IMR-90 (cell line): ENCODE data around the gene CEP55. TPM values are rescaled to one million over a fixed set of nuclear protein-coding genes. Genes with fewer than 3 reads are reported as not detected.

Experiments
- ATAC-seq: fragments of 200-7000 bp; cut with Tn5 transposase; 2 replicates; pipeline ENCODE4 v1.9.1; 2020; ENCODE audit warnings: low read depth, mild to moderate bottlenecking, moderate library complexity
- BruUV-seq: library from RNA; stranded (reverse); fragments of 400-500 nt; replicated peaks from 2 replicates; lab custom pipeline; 2021; lab: Mats Ljungman, UMichigan
- CTCF ChIA-PET: fragments of 300-600 bp; formaldehyde crosslinking; extraction: SDS; loops from one replicate; lab custom pipeline; 2021; ENCODE audit warnings: antibody characterized with exemption; lab: Yijun Ruan, JAX
- POLR2A ChIA-PET: fragments of 300-600 bp; sonication (Branson Sonifier 250); formaldehyde crosslinking; loops from one replicate; lab custom pipeline; 2022; ENCODE audit warnings: antibody characterized with exemption; ENCODE audit not compliant: unreplicated experiment; lab: Charles Lee
- DNase-seq: peaks from one replicate; pipeline ENCODE4 v3.0.0; 2013
- H2AFZ ChIP-seq: replicated peaks from 2 replicates; pipeline ENCODE3; 2013; ENCODE audit warnings: low read length, mild to moderate bottlenecking; ENCODE audit not compliant: poor library complexity
- H2AK5ac ChIP-seq: 2 replicates; pipeline ENCODE4 v1.6.1; 2013; ENCODE audit warnings: low read depth, low read length, inconsistent platforms
- H2AK9ac ChIP-seq: replicated peaks from 2 replicates; pipeline ENCODE3; 2013; ENCODE audit warnings: mild to moderate bottlenecking, low read depth, low read length, moderate library complexity; ENCODE audit not compliant: poor library complexity
- H2BK120ac ChIP-seq: 2 replicates; pipeline ENCODE4 v1.6.1; 2013; ENCODE audit warnings: low read depth, low read length, inconsistent platforms
- H2BK15ac ChIP-seq: 3 replicates; pipeline ENCODE4 v1.6.1; 2013; ENCODE audit warnings: low read depth, low read length, inconsistent platforms
- H2BK20ac ChIP-seq: 2 replicates; pipeline ENCODE4 v1.6.1; 2013; ENCODE audit warnings: low read depth, mild to moderate bottlenecking, inconsistent platforms, low read length, moderate library complexity
- H2BK5ac ChIP-seq: 2 replicates; pipeline ENCODE4 v1.6.1; 2013; ENCODE audit warnings: mild to moderate bottlenecking, low read depth, low read length, inconsistent platforms; ENCODE audit not compliant: poor library complexity, severe bottlenecking
- H3K14ac ChIP-seq: replicated peaks from 2 replicates; pipeline ENCODE4 v1.6.1; 2013; ENCODE audit warnings: low read depth, low read length, inconsistent platforms
- H3K18ac ChIP-seq: 2 replicates; pipeline ENCODE4 v1.6.1; 2013; ENCODE audit warnings: low read depth, low read length, control low read depth
- H3K23ac ChIP-seq: 2 replicates; pipeline ENCODE4 v1.6.1; 2013; ENCODE audit warnings: low read depth, low read length, inconsistent platforms
- H3K27ac ChIP-seq: 2 replicates; pipeline ENCODE4 v1.5.1; 2013; ENCODE audit warnings: mild to moderate bottlenecking, control low read depth, low read length; ENCODE audit not compliant: insufficient read depth
- H3K27me3 ChIP-seq: 2 replicates; pipeline ENCODE4 v1.6.1; 2013; ENCODE audit warnings: low read length; ENCODE audit not compliant: control insufficient read depth, insufficient read depth
- H3K36me3 ChIP-seq: 2 replicates; pipeline ENCODE4 v1.6.1; 2013; ENCODE audit warnings: low read length, mixed read lengths; ENCODE audit not compliant: control insufficient read depth, insufficient read depth
- H3K4ac ChIP-seq: 2 replicates; pipeline ENCODE4 v1.6.1; 2013; ENCODE audit warnings: low read depth, low read length, inconsistent platforms
- H3K4me1 ChIP-seq: 2 replicates; pipeline ENCODE4 v1.6.1; 2013; ENCODE audit warnings: low read length, mixed read lengths; ENCODE audit not compliant: control insufficient read depth, insufficient read depth
- H3K4me2 ChIP-seq: 2 replicates; pipeline ENCODE4 v1.6.1; 2013; ENCODE audit warnings: low read depth, mild to moderate bottlenecking, control low read depth, low read length, moderate library complexity
- H3K4me3 ChIP-seq: 2 replicates; pipeline ENCODE4 v1.5.1; 2013; ENCODE audit warnings: low read depth, mild to moderate bottlenecking, control low read depth, low read length, moderate library complexity; ENCODE audit not compliant: insufficient read depth
- H3K56ac ChIP-seq: 2 replicates; pipeline ENCODE4 v1.6.1; 2013; ENCODE audit warnings: low read length, inconsistent platforms; ENCODE audit not compliant: insufficient read depth; ENCODE audit errors: extremely low read depth
- H3K79me1 ChIP-seq, 2 experiments: 2 replicates each; pipeline ENCODE4 v1.6.1; 2013; ENCODE audit warnings: low read length in 2 of 2, inconsistent platforms in 1 of 2, low read depth in 1 of 2
- H3K9ac ChIP-seq: 2 replicates; pipeline ENCODE4 v1.6.1; 2013; ENCODE audit warnings: low read depth, low read length, control low read depth
- H3K9me1 ChIP-seq: 2 replicates; pipeline ENCODE4 v1.6.1; 2013; ENCODE audit warnings: low read length, inconsistent platforms; ENCODE audit not compliant: insufficient read depth
- H3K9me3 ChIP-seq: 2 replicates; pipeline ENCODE4 v1.6.1; 2013; ENCODE audit warnings: low read length; ENCODE audit not compliant: control insufficient read depth, insufficient read depth
- H4K20me1 ChIP-seq: 2 replicates; pipeline ENCODE4 v1.6.1; 2013; ENCODE audit warnings: low read length, inconsistent platforms; ENCODE audit not compliant: insufficient read depth
- H4K5ac ChIP-seq: 2 replicates; pipeline ENCODE4 v1.6.1; 2013; ENCODE audit warnings: mild to moderate bottlenecking, low read depth, low read length, control low read depth
- H4K8ac ChIP-seq, 2 experiments: 2 replicates each; pipeline ENCODE4 v1.6.1; 2013; ENCODE audit warnings: low read depth in 2 of 2, low read length in 2 of 2, control low read depth in 1 of 2, inconsistent platforms in 1 of 2
- H4K91ac ChIP-seq: 2 replicates; pipeline ENCODE4 v1.6.1; 2013; ENCODE audit warnings: low read depth, low read length, inconsistent platforms; ENCODE audit not compliant: insufficient read depth
- CEBPB ChIP-seq: IDR thresholded peaks from 2 replicates; pipeline ENCODE4 v1.6.1; 2012; ENCODE audit warnings: low read depth, low read length, improper control_type of control experiment
- FOS ChIP-seq: fragments of 150-350 bp; IDR thresholded peaks from 2 replicates; pipeline ENCODE4 v1.6.1; 2016; ENCODE audit warnings: low read depth, low read length
- WGBS, 2 experiments: methylation state at CpG; one replicate each; pipeline versions ENCODE4 v1.1.5 to v1.1.7; 2013; ENCODE audit warnings: missing lambda C conversion rate in 2 of 2; ENCODE audit not compliant: insufficient read length in 1 of 2; ENCODE audit errors: extremely low coverage in 2 of 2; 5-methylcytosine and 5-hydroxymethylcytosine counted together
- dilution Hi-C: fragments of 300-500 bp; cut with HindIII; formaldehyde crosslinking; loops from one replicate; pipeline ENCODE4 v1.14.3; 2018; ENCODE audit warnings: low sequenced_read_pairs; ENCODE audit not compliant: unreplicated experiment
- in situ Hi-C: fragments of 300-500 bp; cut with MboI; formaldehyde crosslinking; loops from 3 replicates; pipeline ENCODE4 v1.14.3; 2019; ENCODE audit warnings: low sequenced_read_pairs, inconsistent platforms, mixed read lengths
- intact Hi-C: fragments of 100-400 bp; cut with micrococcal nuclease; formaldehyde crosslinking; loops from 2 replicates; pipeline ENCODE4 v1.10.0; 2022
- polyA plus RNA-seq, 3 experiments: library from polyadenylated mRNA; depleted of rRNA; stranded (reverse); fragments of >200 nt; gene quantifications; 2 replicates each; pipeline ENCODE4 v1.2.3, GENCODE V29; 2012; ENCODE audit warnings: low replicate concordance in 1 of 3
- total RNA-seq: library from RNA; depleted of rRNA; stranded (reverse); fragments of >200 nt; gene quantifications from 2 replicates; pipeline ENCODE4 v1.2.3, GENCODE V29; 2012

Gene CEP55
- total and polyA plus RNA-seq, 2 of the 4 experiments (the other 2 are of a cell fraction): 15.7 to 23.5 TPM

- no peak for TF ChIP-seq FOS
Observed at GRCh38 chr10:93461807-93462178, 34.6 kb upstream of the CEP55 start (continued).

GRCh38 chr10:93462371-93462770 is 34.0 kb upstream of the CEP55 start:
- H3K4me1 ChIP-seq: peaks cover 51% of the 10 kb centered on the region
- intact Hi-C loops: no loop called here
- peak overlapping the region; percentile 72; the same call in 1 of the 2 replicates for H2AK5ac ChIP-seq
- H3K9ac ChIP-seq: 0 out of 2 replicates have a peak overlapping the region, but pooled peaks have one; percentile 9
- peak overlapping the region; percentile 53; the same call in 1 of the 2 replicates for H3K18ac ChIP-seq
- no peak for ATAC-seq
- no TSS peak for BruUV-seq
- peak overlapping the region; percentile 55; the same call in 1 of the 2 replicates for H4K5ac ChIP-seq
- H3K4me2 ChIP-seq: no peak overlapping the region
- in situ Hi-C loops: no loop called here
- no peaks in the 10 kb centered on the region for H3K9me3 ChIP-seq
- no peak for TF ChIP-seq CEBPB
- peak overlapping the region; percentile 51 for H3K14ac ChIP-seq
- peak overlapping the region; percentile 85 for H3K23ac ChIP-seq
- peak overlapping the region; percentile 84 for H3K4ac ChIP-seq
- CTCF ChIA-PET: interaction anchor here (1.2 kb wide), 1 partner anchor 72 kb away, joined by 4 read pairs; no protein-coding TSS in a partner anchor
- H3K79me1 ChIP-seq: peaks cover 11 to 66% of the 10 kb centered on the region in 2 experiments
- WGBS, 2 experiments: 60% methylated on average over 1 of the region's 2 CpGs; no CpG with 5 or more reads in 1 of the 2 experiments
- peak overlapping the region; percentile 24; the same call in 1 of the 2 replicates for H3K56ac ChIP-seq
- POLR2A ChIA-PET: interaction anchor here (0.7 kb wide), 1 partner anchor 9 kb away, joined by 9 read pairs; no protein-coding TSS in a partner anchor
- H2AFZ ChIP-seq: no peak overlapping the region
- H4K91ac ChIP-seq: peak overlapping the region; percentile 86
- H3K9me1 ChIP-seq: peaks cover 16% of the 10 kb centered on the region
- H4K20me1 ChIP-seq: no peaks in the 10 kb centered on the region; the same call in 1 of the 2 replicates
- H2BK120ac ChIP-seq: peak overlapping the region; percentile 75
- H2AK9ac ChIP-seq: peak overlapping the region; percentile 70
- peak overlapping the region; percentile 42; the same call in 2 of the 3 replicates for H2BK15ac ChIP-seq
- H3K4me3 ChIP-seq: no peak overlapping the region
- peak overlapping the region; percentile 66 for H2BK20ac ChIP-seq
- dilution Hi-C loops: no loop called here
- no peak for DNase-seq
- H3K36me3 ChIP-seq: peaks cover 9% of the 10 kb centered on the region
- H3K27ac ChIP-seq: peak overlapping the region; percentile 48; the same call in 1 of the 2 replicates
- peak overlapping the region; percentile 90 for H2BK5ac ChIP-seq
- H3K27me3 ChIP-seq: no peaks in the 10 kb centered on the region
- H4K8ac ChIP-seq: peak overlapping the region; percentile 22 to 76; a peak in 3 of 4 replicates
